ENCODE measurements around the gene PBX1. TPM values are rescaled to one million over a fixed set of nuclear protein-coding genes. Genes with fewer than 3 reads are reported as not detected.

PBX1 gene
- total RNA-seq: 1 to 10 TPM in 2 of 3 donors, under 1 TPM in 1; 0.54 to 3.5 (median 1.4) TPM
- total RNA-seq (2013): 5.2 TPM

DNA sequence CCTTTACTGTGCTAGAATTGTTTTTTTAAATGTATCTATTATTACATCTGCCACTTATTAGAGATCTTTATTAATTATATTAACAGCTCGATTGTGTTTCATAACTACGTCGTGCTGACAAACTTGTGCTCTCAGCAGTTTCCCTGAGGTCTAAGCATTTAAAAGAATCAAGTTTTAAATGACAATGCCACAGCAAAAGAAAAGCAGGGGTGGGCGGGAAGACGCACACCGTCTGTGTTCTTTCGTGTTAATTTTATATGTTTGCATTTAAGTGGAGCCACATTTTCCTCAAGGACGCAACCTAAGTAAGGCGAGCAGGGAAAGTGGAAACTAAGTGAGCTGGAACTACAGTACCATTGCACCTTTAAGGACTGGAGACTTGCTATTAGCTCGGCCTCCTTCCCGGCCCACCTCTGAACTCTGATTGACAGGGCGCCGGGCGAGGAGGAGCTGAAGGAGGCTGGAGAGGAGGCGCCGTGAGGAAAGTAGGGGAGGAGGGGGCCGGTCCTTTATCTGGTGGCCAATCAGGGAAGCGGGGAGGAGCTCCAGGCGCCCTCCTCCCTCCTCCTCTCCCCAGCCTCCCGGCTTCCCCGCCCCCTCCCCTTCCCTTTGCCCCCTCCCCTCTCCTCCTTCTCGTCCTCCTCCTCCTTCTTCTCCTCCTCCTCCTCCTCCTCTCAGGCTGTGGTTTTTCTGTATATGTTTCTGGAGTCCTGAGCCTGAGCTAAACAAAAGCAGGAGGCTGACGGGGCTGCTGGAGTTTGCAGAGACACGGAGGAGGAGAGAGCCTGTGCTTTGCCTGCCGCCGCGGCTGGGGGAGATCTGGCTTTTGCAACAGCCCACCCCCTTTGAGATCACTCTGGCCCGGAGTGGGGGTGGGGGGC is at the start of gene PBX1:
TSS of gene PBX1 (plus strand) at position 724 of the 881 bp plus-strand sequence.
- no peaks in the 10 kb centered on the region for H3K9me3 Mint-ChIP-seq
- H3K27me3 ChIP-seq (ENCODE audit: control insufficient read depth, insufficient read depth, low read length): peaks cover 18% of the 10 kb centered on the region
- peak within 1 kb of the TSS; percentile 40 for H3K4me3 ChIP-seq (ENCODE audit: low read length)
- TF ChIP-seq, protein P1, sequence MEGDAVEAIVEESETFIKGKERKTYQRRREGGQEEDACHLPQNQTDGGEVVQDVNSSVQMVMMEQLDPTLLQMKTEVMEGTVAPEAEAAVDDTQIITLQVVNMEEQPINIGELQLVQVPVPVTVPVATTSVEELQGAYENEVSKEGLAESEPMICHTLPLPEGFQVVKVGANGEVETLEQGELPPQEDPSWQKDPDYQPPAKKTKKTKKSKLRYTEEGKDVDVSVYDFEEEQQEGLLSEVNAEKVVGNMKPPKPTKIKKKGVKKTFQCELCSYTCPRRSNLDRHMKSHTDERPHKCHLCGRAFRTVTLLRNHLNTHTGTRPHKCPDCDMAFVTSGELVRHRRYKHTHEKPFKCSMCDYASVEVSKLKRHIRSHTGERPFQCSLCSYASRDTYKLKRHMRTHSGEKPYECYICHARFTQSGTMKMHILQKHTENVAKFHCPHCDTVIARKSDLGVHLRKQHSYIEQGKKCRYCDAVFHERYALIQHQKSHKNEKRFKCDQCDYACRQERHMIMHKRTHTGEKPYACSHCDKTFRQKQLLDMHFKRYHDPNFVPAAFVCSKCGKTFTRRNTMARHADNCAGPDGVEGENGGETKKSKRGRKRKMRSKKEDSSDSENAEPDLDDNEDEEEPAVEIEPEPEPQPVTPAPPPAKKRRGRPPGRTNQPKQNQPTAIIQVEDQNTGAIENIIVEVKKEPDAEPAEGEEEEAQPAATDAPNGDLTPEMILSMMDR (IDR thresholded peaks at IDR 0.05): no peak
- ATAC-seq (peak; percentile 99 to 100 (median 99)), DNase-seq (peak; percentile 72 to 74)
- WGBS (ENCODE audit: insufficient coverage): 0% methylated on average over 18 of the region's 28 CpGs
- intact Hi-C loops (cut with micrococcal nuclease): no loop called here
- H3K4me1 Mint-ChIP-seq: peaks cover 9 to 19% of the 10 kb centered on the region in 2 donors
- H3K4me3 Mint-ChIP-seq: peak within 1 kb of the TSS; percentile 83
- no peaks in the 10 kb centered on the region for H3K36me3 Mint-ChIP-seq
- H3K27me3 Mint-ChIP-seq (ENCODE audit: low read depth in 2 of 2): peaks cover 23 to 44% of the 10 kb centered on the region in 2 donors
- H3K4me1 ChIP-seq (ENCODE audit: control insufficient read depth, insufficient read depth, low read length): peaks cover 10% of the 10 kb centered on the region
- no peaks in the 10 kb centered on the region for H3K9me3 ChIP-seq (ENCODE audit: control insufficient read depth, insufficient read depth, low read length)
- H3K27ac ChIP-seq (ENCODE audit: low read length): no peak within 1 kb of the TSS
- no peaks in the 10 kb centered on the region for H3K36me3 ChIP-seq (ENCODE audit: control insufficient read depth, insufficient read depth, low read length)
- no peak within 1 kb of the TSS for H3K27ac Mint-ChIP-seq

DNA sequence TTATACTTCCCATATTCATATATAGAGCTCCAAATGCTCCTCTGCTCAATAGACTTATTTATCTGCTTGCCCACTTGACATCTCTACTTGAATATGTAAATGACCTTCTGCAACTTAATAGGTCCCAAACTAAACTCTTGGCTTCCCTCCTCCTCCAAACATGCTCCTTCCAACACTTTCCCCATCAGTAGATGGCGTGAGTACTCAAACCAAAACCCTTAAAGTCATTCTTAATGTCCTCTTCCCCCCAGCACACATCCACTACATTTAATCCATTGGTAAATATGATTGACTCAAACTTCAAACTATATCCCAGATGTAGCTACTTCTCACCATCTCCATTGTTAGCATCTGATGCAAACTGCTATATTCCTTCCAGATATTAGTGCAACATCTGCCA is 48.5 kb upstream of the PBX1 start:
- Histone ChIP-seq H3K4me1 (ENCODE audit: control insufficient read depth, insufficient read depth, low read length) (no peaks in the 10 kb centered on the region), H3K27ac (ENCODE audit: low read length) (no peak overlapping the region), H3K9me3 (ENCODE audit: control insufficient read depth, insufficient read depth, low read length) (no peaks in the 10 kb centered on the region), H3K27me3 (ENCODE audit: control insufficient read depth, insufficient read depth, low read length) (no peaks in the 10 kb centered on the region), H3K36me3 (ENCODE audit: control insufficient read depth, insufficient read depth, low read length) (no peaks in the 10 kb centered on the region), H3K4me3 (ENCODE audit: low read length) (no peak overlapping the region)
- Mint-ChIP-seq H3K9me3 (no peaks in the 10 kb centered on the region), H3K4me3 (no peak overlapping the region), H3K36me3 (no peaks in the 10 kb centered on the region), H3K27me3 (ENCODE audit: low read depth in 2 of 2) (peaks cover 4 to 11% of the 10 kb centered on the region in 2 donors), H3K4me1 (no peaks in the 10 kb centered on the region), H3K27ac (no peak overlapping the region)
- TF ChIP-seq, protein P1 (IDR thresholded peaks at IDR 0.05): no peak
- WGBS (ENCODE audit: insufficient coverage): 79% methylated on average over 1 of the region's 1 CpG
- ATAC-seq (no peak), DNase-seq (no peak)
- intact Hi-C loops (cut with micrococcal nuclease): no loop called here

DNA sequence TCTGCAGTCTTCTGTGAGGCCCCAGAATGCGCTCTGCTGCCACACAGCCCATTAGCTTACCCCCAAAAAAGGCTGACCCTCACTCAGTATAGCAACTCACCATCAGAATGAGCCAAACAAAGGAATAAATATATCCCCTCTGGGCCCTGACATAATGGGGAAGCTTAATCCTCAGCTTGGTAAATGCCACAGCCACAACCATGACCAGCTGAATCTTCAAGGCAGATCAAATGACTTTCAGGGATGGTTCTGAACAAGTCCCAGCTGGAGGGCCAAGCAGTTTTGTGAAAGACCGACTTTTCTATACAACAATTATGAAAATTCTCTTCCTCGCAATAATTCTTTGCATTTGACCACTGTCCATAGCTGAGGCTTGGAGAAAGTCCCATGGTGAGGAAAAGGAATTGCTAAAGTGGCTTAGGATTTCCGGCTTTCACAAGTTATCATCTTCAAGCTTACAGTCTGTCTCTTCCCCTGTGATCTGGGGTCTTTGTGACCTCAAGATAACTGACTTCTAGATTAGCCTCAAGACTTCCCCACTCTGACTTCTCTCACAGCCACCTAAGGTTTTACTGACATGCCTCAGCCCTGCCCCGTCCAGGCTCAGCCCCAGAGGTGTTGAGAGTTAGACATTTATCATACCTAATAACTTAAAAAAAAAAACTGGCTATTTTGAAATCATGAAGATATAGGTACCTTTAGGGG is 47.8 kb upstream of the PBX1 start:
- H3K36me3 Mint-ChIP-seq: no peaks in the 10 kb centered on the region
- H3K9me3 Mint-ChIP-seq: no peaks in the 10 kb centered on the region
- 74% methylated on average over 4 of the region's 5 CpGs for WGBS (ENCODE audit: insufficient coverage)
- H3K4me1 Mint-ChIP-seq: no peaks in the 10 kb centered on the region
- no peak overlapping the region for H3K4me3 Mint-ChIP-seq
- ATAC-seq (no peak), DNase-seq (no peak)
- H3K4me3 ChIP-seq (ENCODE audit: low read length): no peak overlapping the region
- H3K27ac Mint-ChIP-seq: no peak overlapping the region
- H3K27me3 ChIP-seq (ENCODE audit: control insufficient read depth, insufficient read depth, low read length): no peaks in the 10 kb centered on the region
- no peaks in the 10 kb centered on the region for H3K9me3 ChIP-seq (ENCODE audit: control insufficient read depth, insufficient read depth, low read length)
- no peaks in the 10 kb centered on the region for H3K4me1 ChIP-seq (ENCODE audit: control insufficient read depth, insufficient read depth, low read length)
- no peak overlapping the region for H3K27ac ChIP-seq (ENCODE audit: low read length)
- no peaks in the 10 kb centered on the region for H3K36me3 ChIP-seq (ENCODE audit: control insufficient read depth, insufficient read depth, low read length)
- TF ChIP-seq, protein P1 (IDR thresholded peaks at IDR 0.05): no peak
- peaks cover 5 to 18% of the 10 kb centered on the region in 2 donors for H3K27me3 Mint-ChIP-seq (ENCODE audit: low read depth in 2 of 2)
- intact Hi-C loops (cut with micrococcal nuclease): no loop called here
